GM19240 (cell line): Measurements from ENCODE around the gene IQCF6.
"Not testable (repeated sequence)": the region's sequence is repeated elsewhere in the genome, so short reads cannot be mapped to it uniquely, and the experiment has no call there.

Experiments
- DNase-seq: peaks from one replicate; pipeline ENCODE4 v3.0.0; 2011; ENCODE audit warnings: low spot score; ENCODE audit not compliant: insufficient read length

IQCF6 gene

DNA sequence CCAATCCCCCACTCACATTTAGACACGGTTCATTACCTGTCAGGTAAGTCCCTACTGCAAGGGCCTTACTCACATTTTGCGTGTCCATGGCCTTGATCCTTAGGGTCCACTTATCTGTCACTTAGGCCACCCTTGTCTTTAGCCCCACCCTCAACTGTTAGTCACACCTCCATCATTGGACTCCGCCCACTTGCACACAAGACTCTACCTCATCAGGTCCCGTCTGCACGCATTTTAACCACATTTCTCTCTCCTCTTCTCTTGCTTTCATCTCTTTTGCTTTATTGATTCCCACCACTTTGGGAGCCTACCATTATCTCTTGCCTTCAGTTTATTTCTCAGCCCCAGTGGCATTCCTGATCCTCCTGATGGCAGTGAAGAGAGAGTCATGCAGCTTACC is at the start of gene IQCF6:
Gene IQCF6, minus strand, starts transcription at position 101 of the 400 bp plus-strand sequence. Its CDS starts 13 bp downstream, at position 88.
- no peak for DNase-seq

GRCh38 chr3:51828297-51828696 is 49.3 kb upstream of the IQCF6 start:
- DNase-seq, result no peak

DNA sequence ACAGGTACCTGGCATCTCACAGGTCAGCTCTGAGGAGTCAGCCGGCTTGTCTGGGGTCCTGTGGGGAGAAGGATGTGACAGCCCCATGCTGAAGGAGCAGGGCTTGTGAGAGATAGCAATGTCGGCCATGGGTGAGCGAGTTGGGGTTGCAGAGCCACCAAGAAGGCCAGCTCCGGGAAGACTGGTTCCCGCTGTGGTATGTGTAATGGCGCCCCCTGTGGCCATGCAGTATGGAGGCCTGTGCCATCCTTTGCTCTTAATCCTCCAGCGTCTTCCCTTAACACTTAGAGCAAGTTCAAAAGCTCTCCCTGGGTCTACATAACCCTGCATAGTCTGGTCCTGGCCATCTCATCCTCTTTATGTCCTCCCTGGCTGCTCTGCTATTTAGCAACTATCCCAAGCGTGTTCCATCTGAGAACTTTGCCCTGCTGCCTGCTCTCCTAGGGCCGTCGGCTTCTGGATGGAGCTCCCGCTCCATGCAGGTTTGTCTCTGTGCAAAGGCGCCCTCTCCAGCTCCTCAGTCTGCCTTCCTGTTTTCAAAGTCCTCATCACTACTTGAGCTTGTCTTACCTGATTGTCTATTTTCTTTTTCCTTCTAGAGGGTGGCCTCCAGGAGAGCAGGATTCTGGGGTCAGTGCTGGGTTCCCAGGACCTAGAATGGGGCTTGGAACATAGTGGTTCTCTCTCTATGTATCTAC is 40.8 kb upstream of the IQCF6 start:
- no peak for DNase-seq

DNA sequence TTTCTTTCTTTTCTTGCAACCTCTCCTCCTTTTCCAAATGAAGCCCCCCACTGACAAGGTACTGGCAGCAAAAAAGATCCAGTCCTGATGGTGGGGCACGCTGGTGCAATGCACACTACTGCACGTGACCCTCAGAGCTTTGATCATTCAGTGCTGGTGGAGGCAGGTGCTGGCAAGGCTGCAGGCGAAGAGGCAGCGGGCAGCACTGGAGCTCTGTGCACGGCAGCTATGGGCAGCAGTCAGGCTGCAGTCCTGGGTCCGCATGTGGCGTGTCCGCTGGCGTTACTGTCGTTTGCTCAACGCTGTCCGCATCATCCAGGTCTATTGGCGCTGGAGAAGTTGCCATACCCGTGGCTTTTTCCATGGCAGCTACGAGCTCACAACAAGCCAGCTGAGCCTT is 40.1 kb upstream of the IQCF6 start:
- DNase-seq, result no peak

GRCh38 chr3:51817375-51817774 is 38.3 kb upstream of the IQCF6 start:
- no peak for DNase-seq

GRCh38 chr3:51816723-51817122 is 37.7 kb upstream of the IQCF6 start:
- DNase-seq, result no peak

DNA sequence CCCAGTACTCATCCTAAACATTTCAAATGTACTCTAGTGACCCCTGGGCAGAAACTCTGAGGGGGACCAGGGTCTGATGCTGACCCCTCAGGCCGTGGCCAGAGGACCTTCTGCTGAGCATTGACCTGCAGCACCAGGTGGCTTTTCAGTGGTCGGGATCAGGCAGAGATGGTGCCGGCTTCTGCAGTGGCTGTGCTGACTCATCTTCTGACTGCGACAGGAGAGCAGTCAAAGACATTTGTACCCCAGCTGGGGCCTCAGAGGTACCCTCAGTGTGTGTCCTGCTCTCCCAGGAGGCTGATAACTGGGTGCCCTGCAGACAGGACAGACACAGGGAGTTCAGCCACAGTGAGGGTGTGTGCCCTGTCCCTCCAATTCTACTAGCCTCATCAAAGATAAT is 36.6 kb upstream of the IQCF6 start:
- no peak for DNase-seq

DNA sequence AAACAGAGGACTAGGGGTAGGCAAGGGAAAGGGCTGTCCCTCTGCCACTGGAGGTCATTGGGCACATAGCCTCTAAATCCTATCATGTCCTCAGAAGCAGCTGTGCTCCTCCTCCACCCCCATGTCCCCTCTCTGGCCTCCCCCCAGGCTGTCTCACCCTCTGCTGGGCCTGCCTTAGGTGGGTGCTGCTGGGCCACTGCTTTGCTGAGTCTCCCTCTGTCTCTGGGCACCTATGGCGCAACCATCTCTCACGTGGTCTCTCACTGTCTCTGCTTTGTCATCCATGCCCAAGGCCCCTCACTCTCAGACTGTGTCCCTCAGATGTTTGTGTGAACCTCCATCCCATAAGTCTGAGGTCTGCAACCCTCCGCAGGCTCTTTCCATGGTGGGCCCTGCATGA is 35.0 kb upstream of the IQCF6 start:
- DNase-seq, result no peak

GRCh38 chr3:51813539-51813938 is 34.5 kb upstream of the IQCF6 start:
- no peak for DNase-seq

- no peak for DNase-seq
Measured at GRCh38 chr3:51808934-51809333, 29.9 kb upstream of the IQCF6 start.

- DNase-seq, result no peak
Measured at GRCh38 chr3:51802106-51802703, 23.2 kb upstream of the IQCF6 start.

DNA sequence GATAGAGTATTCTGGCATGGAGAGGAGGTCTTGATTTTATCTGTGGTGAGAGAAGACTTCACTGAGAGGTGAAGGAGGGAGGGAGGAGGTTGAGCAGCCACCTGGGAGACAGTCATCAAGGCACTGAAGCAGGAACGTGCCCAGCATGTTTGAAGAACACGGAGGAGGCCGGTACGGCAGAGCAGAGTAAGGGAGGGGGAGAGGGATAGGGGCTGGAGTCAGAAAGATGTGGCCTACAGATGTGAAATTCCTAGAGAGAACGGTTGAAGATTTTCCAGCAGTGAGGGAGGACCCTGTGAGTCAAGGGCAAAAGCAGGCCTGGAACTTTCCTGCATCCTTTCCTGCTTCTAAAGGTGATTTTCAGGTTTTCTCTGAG is 21.7 kb upstream of the IQCF6 start:
- DNase-seq, result no peak

DNA sequence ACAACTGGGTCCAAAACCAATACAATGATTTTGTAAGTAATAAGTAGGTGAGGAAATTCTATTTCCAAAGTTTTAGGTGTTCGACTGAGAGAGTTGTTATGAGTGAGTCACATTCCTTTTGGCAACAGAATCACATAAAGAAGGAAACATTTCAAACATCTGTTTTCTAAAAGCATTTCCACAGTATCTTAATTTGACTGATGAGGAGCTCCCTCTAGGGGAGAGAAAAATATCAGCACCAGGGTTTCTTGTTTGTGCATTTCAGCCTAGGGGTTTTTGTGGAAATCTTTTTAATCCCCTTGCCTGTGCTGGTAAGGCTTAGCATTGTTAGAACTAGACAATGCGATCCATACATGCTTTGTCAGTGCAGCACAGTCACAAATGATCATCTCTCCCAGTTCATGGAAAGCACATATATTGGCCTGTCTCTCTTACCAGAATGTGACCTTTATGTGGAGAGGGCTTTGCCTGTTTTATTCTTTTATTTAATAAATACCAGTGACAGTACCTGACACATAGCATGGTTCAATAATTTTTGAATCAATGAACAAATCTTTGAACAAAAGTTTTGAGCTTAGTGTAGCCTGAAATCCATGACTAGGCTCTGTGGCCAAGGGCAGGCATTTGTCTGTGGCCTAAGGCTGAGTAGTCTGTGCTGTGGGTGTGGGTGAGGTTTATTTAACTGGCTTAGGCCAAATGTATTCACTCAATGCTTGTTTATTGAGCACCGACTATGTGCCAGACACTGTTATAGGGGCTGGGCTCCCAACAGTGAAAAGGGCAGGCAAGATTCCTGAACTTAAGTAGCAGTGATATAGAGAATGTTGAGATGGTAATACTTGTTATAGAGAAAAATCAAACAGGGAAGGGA is 21.1 kb upstream of the IQCF6 start:
- no peak for DNase-seq

DNA sequence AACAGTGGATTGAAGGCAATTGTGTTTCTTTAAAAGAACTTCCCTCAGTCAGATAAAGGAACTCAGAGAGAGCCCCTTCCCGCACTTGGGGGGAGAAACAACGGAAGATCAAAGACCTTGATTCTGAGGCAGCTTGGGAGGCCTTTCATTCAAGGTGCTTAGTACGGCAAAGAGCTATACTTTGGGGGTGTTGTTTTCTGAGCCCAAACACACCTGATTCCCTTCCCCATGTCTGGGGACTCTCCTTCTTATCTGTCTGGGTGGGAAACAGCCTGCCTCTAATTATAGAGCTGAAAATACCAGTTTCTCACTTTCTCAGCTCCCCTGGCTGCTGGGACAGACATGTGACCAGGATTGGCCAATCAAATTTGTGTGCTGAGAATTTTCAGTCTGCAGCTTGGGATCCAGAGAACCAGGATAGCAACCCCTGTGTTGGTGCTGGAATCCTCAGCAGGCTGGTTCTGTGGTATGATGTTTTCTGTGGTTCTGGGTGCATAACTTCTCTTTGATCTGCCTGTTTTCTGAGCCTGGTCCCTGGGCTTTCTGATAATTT is 19.4 kb upstream of the IQCF6 start:
- DNase-seq, result peak; percentile 17

- DNase-seq, result no peak
Measured at GRCh38 chr3:51796854-51797253, 17.8 kb upstream of the IQCF6 start.

DNA sequence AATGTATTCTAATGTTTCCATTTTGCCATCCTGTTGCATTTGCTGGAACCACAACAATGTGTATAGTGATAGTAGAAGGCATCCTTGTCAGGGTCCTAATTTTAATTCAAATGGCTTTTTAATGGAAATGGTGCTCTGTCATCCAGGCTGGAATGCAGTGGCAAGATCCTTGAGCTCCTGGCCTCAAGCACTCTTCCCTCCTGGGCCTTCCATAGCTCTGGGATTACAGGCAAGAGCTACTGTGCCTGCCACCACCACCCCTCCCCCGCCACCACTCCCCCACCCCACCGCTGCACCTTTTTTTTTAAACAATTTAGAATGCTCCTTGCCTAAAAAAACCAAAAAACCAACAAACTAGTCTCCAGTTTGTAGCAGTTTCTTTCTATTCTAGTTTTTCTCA is 15.2 kb upstream of the IQCF6 start:
- no peak for DNase-seq

- no peak for DNase-seq
Measured at GRCh38 chr3:51792206-51792605, 13.2 kb upstream of the IQCF6 start.

- DNase-seq, result no peak
Measured at GRCh38 chr3:51789437-51789836, 10.4 kb upstream of the IQCF6 start.

- not testable (repeated sequence) for DNase-seq
Measured at GRCh38 chr3:51787576-51787975, 8.5 kb upstream of the IQCF6 start.

GRCh38 chr3:51786267-51786666 is 7.2 kb upstream of the IQCF6 start:
- DNase-seq, result no peak

DNA sequence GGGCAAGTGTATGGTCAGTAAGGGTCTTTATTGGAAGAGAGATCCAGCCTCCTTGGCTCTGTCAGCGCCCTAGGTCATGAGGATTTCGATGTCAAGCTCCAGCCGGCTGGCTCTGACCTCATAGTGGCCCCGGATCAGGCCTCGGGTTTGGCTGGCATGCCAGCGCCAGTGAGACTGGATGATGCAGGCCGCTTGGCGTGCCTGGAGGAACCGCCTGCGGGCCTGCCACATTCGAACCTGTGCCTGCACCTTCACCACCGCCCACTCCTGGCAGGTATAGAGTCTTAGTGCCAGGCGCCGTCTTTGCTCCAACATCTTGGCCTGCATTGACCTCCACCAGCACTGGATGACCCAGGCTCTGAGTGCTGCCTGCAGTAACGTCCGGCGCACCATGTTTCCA is 483 bp downstream of the IQCF6 start:
- DNase-seq, result no peak

DNA sequence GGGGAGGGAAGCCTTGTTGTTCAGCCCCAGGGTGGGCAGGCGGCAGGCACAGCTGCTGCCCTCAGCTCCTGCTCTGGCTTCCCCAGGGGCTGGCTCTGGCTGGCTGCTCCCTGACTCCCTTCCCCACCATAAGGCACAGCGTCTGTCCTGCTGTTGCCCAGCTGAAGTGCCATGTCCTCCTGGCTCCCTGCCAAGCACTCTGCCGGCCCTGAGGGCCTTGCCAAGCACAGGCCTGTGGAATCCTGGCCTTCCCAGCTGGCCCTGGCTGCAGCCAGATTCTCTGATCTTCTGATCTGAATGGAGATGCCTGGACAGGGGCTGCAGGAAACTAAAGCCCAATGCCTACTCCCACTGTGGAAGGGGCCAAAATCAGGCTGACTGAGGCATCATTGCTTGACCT is 1.1 kb downstream of the IQCF6 start:
- DNase-seq, result no peak
